ENCODE measurements around the gene NRXN2.

NRXN2 gene

DNA sequence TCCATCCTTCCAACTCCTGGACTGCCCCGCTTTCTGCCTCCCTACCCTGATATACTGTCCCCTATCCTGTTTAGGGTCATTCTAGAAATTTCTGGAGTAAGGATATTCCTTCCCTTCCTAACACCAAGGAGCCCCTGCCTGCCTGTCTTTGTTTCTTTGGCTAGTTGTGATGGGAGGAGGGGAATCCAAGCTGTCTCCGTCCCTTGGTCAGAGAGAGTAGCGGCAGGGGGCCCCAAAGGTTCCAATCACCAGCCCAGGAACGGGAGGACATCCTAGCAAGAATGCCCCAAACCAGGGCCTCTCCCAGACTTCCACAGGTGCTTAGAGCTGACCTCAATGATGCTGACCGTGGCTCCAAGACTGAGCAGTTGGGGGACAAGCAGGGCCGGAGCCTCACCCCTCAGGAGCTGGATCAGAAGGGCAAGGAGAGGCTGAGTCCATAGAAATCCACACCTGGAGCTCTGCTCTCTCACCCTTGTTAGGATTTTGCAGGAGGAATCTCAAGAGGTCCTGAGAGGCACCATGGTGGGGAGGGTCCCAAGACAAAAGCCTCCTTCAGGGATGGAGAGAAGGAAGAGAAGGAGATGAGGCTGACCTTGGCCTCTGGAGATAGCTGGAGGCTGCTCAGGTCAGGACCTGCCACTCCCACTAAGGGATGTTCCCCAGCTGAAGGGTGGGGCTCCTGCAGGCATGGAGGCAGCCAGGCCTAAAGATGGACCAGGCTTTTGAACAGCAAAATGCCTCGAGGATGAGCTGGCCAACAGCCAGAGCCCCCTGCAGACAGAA lies 118.3 kb downstream of the NRXN2 start:
- no peak for TF ChIP-seq GATA3 (IDR thresholded peaks at IDR 0.05; ENCODE audit: low read depth, low read length)
- no peak for TF ChIP-seq GATA2 (IDR thresholded peaks at IDR 0.05; ENCODE audit: low read depth, low read length)

DNA sequence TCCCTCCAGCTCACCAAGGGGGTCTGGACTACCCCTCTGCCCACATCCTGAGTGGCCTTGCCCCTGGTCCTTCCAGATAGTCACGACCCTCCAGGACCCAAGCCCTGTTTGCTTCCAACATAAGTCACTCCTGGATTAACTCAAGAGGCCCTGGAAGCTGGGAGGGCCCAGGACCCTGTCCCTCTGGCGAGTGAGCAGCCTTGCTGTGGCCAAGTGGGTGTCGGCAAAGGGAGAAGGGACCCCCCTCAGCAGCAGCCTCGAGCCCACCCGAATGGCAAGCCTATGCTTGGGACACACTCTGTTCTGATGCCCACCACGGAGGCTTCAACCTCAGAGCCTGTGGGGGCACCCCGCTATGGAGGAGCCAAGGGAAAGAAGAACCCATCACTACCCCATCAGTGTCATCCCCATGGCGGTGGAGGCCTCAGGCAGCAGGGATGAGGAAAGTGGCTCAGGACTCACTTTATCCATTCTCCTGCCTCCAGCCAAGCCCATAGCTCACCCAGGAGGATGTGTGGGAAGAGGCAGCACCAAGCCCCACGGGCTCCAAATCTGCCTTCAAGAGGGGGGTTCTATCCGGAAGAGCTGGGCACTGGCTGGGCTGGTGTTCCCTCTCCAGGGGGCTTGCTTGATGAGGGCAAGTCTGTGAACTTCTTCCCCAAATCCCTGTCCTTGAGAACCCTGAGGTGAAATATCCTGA lies 119.4 kb downstream of the NRXN2 start:
- no peak for TF ChIP-seq GATA3 (IDR thresholded peaks at IDR 0.05; ENCODE audit: low read depth, low read length)
- TF ChIP-seq GATA2 (IDR thresholded peaks at IDR 0.05; ENCODE audit: low read depth, low read length) = no peak

DNA sequence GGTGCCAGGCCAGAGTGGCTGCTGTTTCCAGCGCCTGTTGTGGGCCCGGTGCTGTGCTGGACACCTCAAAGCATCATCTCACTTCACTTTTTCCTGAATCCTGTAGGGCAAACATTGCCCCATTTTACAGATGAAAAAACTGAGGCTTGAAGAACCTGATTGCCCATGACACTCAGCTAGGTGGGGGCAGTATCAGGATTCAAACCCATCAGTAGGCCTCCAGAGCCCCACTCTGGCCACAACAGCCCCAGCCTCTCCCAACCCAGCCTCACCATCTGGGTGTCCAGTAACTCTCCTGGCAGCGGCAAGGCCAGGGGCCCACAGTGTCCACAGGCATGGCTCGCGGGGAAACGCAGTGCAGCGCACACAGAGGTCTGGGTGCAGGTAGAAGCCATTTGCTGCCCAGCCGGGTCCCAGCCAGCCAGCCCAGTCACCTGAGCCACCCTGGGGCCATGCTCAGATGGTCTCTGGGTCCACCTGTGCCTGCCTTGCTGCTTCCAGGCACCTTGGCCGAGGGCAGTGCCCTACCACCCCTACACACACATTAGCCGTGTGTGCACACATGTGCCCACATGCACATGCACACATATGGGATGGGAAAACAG lies 120.4 kb downstream of the NRXN2 start:
- no peak for TF ChIP-seq GATA3 (IDR thresholded peaks at IDR 0.05; ENCODE audit: low read depth, low read length)

DNA sequence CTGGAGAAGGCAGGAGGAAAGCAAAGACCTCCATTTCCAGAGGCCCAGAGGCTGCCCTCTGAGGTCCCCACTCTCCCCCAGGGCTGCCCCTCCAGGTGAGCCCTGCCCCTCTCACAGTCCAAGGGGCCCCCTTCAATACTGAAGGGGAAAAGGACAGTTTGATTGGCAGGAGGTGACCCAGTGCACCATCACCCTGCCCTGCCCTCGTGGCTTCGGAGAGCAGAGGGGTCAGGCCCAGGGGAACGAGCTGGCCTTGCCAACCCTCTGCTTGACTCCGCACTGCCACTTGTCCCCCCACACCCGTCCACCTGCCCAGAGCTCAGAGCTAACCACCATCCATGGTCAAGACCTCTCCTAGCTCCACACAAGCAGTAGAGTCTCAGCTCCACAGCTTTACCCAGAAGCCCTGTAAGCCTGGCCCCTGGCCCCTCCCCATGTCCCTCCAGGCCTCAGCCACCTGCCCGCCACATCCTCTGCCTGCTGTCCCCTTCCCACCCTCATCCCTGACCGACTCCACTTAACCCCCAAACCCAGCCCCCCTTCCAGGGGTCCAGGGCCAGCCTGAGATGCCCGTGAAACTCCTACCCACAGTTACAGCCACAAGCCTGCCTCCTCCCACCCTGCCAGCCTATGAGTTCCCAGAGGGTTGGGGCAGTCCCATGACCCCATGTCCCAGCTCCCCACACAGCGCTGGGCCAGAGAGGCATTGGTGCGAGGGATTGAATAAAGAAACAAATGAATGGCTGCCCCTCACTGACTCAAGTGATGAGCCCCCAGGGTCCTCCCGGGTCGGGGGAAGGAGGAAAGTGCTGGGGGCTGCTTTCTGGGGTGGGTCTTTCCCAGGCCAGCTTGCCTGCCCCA lies 121.2 kb downstream of the NRXN2 start:
- no peak for TF ChIP-seq GATA3 (IDR thresholded peaks at IDR 0.05; ENCODE audit: low read depth, low read length)
- no peak for TF ChIP-seq GATA2 (IDR thresholded peaks at IDR 0.05; ENCODE audit: low read depth, low read length)

DNA sequence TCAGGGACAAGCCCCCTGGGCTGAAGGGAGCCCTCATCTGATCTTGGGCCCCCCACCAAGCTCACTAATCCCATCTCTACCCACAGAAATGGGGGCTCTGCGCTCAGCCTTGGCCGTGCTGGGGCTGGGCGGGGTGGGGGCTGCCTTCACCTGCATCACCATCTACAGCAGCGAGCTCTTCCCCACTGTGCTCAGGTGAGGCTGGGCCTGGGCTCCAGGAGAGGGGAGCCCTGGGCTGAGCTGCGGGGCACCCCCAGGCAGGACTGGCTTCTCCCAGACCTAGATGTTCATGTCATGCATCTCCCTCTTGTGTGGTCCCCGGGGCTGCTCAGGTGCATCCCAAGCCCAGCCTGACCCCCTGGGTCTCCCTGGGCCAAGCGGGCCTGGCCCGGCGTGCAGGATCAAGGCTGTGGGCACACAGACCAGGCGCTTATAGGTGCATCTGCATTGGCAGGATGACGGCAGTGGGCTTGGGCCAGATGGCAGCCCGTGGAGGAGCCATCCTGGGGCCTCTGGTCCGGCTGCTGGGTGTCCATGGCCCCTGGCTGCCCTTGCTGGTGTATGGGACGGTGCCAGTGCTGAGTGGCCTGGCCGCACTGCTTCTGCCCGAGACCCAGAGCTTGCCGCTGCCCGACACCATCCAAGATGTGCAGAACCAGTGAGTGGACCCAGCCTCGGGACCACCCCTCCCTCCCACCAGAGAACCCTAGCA lies 122.6 kb downstream of the NRXN2 start:
- TF ChIP-seq GATA3 (IDR thresholded peaks at IDR 0.05; ENCODE audit: low read depth, low read length) = no peak
- no peak for TF ChIP-seq GATA2 (IDR thresholded peaks at IDR 0.05; ENCODE audit: low read depth, low read length)

DNA sequence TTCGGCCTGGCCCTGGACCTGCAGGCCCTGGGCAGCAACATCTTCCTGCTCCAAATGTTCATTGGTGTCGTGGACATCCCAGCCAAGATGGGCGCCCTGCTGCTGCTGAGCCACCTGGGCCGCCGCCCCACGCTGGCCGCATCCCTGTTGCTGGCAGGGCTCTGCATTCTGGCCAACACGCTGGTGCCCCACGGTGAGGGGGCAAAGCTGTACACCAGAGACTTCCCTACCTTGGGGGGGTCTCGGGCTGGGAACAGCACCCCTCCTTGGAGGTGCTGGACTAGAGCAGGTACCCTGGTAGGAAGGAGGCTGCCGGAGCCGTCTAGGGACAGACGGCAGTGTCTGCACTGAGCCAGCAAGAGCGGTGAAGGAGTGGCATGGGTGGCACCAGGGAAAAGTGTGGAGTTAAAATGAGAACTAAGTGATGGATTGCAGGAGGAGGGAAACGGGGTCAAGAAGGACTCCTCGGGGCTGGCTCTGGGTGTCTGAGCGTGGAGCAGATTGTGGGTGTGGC lies 123.2 kb downstream of the NRXN2 start:
- TF ChIP-seq GATA2 (IDR thresholded peaks at IDR 0.05; ENCODE audit: low read depth, low read length) = no peak
- no peak for TF ChIP-seq GATA3 (IDR thresholded peaks at IDR 0.05; ENCODE audit: low read depth, low read length)

DNA sequence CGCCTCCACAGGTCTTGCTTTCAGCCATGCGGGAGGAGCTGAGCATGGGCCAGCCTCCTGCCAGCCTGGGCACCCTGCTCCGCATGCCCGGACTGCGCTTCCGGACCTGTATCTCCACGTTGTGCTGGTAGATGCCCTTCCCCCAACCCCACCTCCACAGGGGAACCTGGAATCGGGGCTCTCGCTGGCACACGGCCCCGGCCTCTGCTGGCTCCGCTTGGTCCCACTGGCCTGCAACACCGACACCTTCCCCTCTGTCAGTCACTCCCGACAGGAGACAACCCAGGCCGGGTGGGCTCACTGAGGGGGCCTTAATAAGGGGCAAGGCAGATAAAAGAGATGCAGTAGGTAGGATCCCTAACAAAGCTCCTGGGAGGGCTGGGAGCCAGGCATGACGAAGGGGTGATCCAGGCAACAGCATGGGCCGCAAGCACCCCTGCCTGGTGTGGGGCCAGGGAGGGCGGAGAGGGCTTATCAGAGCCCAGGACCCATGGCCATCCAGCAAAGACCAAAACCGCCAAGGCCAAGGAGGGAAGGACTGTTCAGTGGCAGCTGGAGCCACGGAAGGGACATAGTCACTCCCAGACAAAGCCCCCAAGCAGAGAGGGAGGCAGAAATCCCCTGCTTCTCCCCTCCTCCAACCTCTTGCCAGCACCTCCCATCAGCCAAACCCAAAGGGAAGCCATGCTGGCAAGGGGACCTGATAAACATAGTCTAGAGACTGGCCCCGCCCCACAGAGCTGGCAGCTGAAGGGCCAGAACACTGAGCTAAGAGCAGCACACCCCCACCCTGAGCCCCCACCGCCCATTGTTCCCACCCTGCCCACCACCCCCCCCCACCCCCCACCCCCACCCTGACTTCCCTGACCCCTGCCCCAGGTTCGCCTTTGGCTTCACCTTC lies 124.0 kb downstream of the NRXN2 start:
- no peak for TF ChIP-seq GATA2 (IDR thresholded peaks at IDR 0.05; ENCODE audit: low read depth, low read length)

DNA sequence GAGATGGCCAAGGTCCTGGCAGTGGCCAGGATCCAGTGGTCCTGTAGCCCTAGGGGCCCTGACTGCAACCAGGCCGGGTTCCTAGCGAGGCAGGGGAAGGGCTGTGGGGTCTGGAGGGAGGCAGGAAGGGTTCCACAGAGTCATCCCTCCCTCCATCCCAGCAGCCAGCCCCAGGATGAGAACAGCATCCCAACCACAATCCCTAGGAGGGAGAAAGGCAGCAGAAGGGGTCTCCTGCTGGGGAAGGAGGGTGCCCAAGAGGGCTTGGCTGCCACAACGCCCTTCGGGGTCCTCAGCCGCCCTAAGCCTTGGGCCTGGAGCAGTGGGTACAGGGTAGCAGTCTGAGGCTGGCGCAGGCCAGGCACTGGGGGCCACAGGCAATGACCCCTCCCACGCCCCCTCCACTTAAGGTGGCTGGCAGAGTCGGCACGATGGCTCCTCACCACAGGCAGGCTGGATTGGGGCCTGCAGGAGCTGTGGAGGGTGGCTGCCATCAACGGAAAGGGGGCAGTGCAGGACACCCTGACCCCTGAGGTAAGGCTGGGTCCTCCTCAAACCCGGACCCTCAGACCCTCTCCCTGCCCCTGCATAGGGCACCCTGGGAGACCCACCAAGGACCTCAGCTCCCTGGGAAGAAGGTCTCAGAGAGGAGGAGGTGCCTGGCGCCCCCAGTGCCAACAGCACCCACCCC lies 124.7 kb downstream of the NRXN2 start:
- no peak for TF ChIP-seq GATA3 (IDR thresholded peaks at IDR 0.05; ENCODE audit: low read depth, low read length)
- TF ChIP-seq GATA2 (IDR thresholded peaks at IDR 0.05; ENCODE audit: low read depth, low read length) = no peak

DNA sequence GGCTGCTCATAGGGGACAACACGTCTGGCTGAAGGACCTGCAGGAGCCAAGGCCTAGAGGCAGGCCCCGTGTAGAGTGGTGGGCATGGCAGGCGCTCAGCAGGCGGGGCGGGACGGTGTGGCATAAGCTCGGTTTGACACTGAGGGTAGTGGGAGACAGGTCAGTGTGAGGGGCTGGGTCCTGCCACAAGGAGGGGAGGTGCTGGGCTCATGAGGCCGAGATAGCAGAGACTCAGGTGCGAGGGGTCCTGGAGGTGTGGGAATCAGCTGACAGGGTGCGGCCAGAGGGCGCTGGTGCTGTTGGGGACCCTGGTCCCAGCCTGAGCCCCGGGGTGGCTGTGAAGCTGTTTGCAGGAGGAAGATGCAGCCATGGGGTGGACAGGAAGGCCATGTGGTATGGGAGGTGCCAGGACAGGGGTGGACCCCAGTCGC lies 125.3 kb downstream of the NRXN2 start:
- no peak for TF ChIP-seq GATA2 (IDR thresholded peaks at IDR 0.05; ENCODE audit: low read depth, low read length)
- no peak for TF ChIP-seq GATA3 (IDR thresholded peaks at IDR 0.05; ENCODE audit: low read depth, low read length)

DNA sequence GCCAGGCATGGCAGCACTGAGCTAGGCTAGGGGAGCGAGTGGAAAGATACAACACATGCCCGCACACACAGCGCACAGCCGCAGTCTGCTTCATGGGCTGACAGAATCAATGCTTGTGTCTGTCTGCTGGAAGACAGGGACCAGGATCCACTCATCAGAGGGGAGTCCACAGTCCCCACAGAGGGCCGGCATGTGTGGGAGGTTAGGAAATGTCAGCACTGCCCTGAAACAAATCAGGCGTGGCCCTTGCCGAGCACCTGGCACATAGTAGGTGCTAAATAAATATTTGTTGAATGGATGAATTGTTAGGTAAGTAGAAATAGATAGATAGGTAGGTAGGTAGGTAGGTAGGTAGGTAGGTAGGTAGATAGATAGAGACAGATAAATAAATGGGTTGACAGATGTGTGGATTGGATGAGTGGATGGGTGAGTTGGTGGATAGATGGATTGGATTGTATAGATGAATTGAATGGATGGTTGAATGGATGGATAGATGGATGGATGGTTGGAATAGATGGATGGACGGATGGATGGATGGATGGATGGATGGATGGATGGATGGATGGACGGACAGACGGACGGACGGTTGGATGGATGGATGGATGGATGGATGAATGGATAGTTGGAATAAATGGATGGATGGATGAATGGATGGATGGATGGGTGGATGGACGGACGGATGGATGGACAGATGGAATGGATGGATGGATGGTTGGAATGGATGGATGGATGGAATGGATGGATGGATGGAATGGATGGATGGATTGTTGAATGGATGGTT lies 128.6 kb downstream of the NRXN2 start:
- TF ChIP-seq GATA2 (IDR thresholded peaks at IDR 0.05; ENCODE audit: low read depth, low read length) = no peak
- no peak for TF ChIP-seq GATA3 (IDR thresholded peaks at IDR 0.05; ENCODE audit: low read depth, low read length)
